ENCODE measurements around the gene PRAMEF13. TPM values are rescaled to one million over a fixed set of nuclear protein-coding genes. Genes with fewer than 3 reads are reported as not detected.
"Not testable (repeated sequence)": the region's sequence is repeated elsewhere in the genome, so short reads cannot be mapped to it uniquely, and the experiment has no call there.

Gene PRAMEF13, protein sequence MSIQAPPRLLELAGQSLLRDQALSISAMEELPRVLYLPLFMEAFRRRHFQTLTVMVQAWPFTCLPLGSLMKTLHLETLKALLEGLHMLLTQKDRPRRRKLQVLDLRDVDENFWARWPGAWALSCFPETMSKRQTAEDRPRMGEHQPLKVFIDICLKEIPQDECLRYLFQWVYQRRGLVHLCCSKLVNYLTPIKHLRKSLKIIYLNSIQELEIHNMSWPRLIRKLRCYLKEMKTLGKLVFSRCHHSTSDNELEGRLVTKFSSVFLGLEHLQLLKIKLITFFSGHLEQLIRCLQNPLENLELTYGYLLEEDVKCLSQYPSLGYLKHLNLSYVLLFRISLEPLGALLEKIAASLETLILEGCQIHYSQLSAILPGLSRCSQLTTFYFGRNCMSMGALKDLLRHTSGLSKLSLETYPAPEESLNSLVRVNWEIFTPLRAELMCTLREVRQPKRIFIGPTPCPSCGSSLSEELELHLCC
- total RNA-seq: not detected
- not detected for polyA plus RNA-seq

- not testable (repeated sequence) for H3K27ac ChIP-seq (ENCODE audit: low read depth in 1 of 2, low read length in 2 of 2); H3K9ac ChIP-seq (ENCODE audit: low read depth in 1 of 2, low read length in 2 of 2); H3K27me3 ChIP-seq (ENCODE audit: control insufficient read depth in 4 of 4, insufficient read depth in 4 of 4, low read length in 3 of 4); H3K9me3 ChIP-seq (ENCODE audit: control insufficient read depth in 4 of 4, low read length in 3 of 4); DNase-seq (ENCODE audit: low spot score); H3K4me1 ChIP-seq (ENCODE audit: control insufficient read depth in 4 of 4, insufficient read depth in 4 of 4, low read length in 3 of 4); H3K4me3 ChIP-seq (ENCODE audit: low read depth in 1 of 3, low read length in 3 of 3); H3K36me3 ChIP-seq (ENCODE audit: control insufficient read depth in 4 of 4, insufficient read depth in 3 of 4, low read depth in 1 of 4, low read length in 3 of 4)
- 70% methylated on average over 2 of the region's 5 CpGs for WGBS
Measured at GRCh38 chr1:13201309-13201708, at the start of gene PRAMEF13. PRAMEF13 (minus strand) TSS chr1:13201409; CDS start chr1:13199589, 1,820 bp downstream.

DNA sequence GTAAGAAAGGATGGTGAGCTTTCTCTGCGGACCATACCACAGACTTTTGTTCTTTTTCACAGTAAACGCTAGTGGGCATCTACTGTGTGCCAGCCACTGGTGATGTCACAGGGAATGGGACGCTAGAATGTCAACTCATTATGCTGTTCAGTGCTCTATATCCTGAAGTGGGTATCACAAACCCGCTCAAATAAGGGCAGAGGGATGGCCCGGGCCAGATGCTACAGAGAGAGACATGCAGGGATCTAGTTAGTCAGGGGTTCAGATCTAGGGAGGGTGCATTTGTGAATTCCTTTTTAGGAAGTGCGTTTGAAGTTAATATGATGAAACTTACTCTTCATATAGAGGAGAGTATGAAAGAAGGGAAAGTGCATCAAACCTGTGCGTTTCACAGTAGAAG is 45.9 kb upstream of the PRAMEF13 start:
- not testable (repeated sequence) for DNase-seq (ENCODE audit: low spot score); H3K9me3 ChIP-seq (ENCODE audit: control insufficient read depth in 4 of 4, low read length in 3 of 4)

DNA sequence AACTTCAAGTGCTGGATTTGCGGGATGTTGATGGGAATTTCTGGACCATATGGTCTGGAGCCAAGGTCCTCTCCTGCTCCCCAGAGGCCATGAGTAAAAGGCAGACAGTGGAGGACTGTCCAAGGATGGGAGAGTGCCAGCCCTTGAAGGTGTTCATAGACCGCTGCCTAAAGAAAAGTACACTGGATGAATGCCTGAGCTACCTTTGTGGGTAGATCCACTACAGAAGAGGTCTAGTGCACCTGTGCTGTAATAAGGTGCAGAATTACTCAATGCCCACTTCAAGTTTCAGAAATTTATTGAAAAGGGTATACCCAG is 45.3 kb upstream of the PRAMEF13 start:
- not testable (repeated sequence) for H3K27me3 ChIP-seq (ENCODE audit: control insufficient read depth in 4 of 4, insufficient read depth in 4 of 4, low read length in 3 of 4); DNase-seq (ENCODE audit: low spot score); H3K4me1 ChIP-seq (ENCODE audit: control insufficient read depth in 4 of 4, insufficient read depth in 4 of 4, low read length in 3 of 4)

More for the DNA sequence above, 45.9 kb upstream of the PRAMEF13 start:
- H3K27me3 ChIP-seq (ENCODE audit: control insufficient read depth in 4 of 4, insufficient read depth in 4 of 4, low read length in 3 of 4); H3K4me1 ChIP-seq (ENCODE audit: control insufficient read depth in 4 of 4, insufficient read depth in 4 of 4, low read length in 3 of 4); H3K27ac ChIP-seq (ENCODE audit: low read depth in 1 of 2, low read length in 2 of 2); H3K9ac ChIP-seq (ENCODE audit: low read depth in 1 of 2, low read length in 2 of 2); H3K36me3 ChIP-seq (ENCODE audit: control insufficient read depth in 4 of 4, insufficient read depth in 3 of 4, low read depth in 1 of 4, low read length in 3 of 4); H3K4me3 ChIP-seq (ENCODE audit: low read depth in 1 of 3, low read length in 3 of 3): not testable (repeated sequence)
- 71% methylated on average over 6 of the region's 7 CpGs for WGBS

GRCh38 chr1:13245841-13246553 is 44.8 kb upstream of the PRAMEF13 start:
- not testable (repeated sequence) for H3K27me3 ChIP-seq (ENCODE audit: control insufficient read depth in 4 of 4, insufficient read depth in 4 of 4, low read length in 3 of 4); H3K9ac ChIP-seq (ENCODE audit: low read depth in 1 of 2, low read length in 2 of 2); DNase-seq (ENCODE audit: low spot score); H3K36me3 ChIP-seq (ENCODE audit: control insufficient read depth in 4 of 4, insufficient read depth in 3 of 4, low read depth in 1 of 4, low read length in 3 of 4); H3K27ac ChIP-seq (ENCODE audit: low read depth in 1 of 2, low read length in 2 of 2); H3K4me3 ChIP-seq (ENCODE audit: low read depth in 1 of 3, low read length in 3 of 3); H3K4me1 ChIP-seq (ENCODE audit: control insufficient read depth in 4 of 4, insufficient read depth in 4 of 4, low read length in 3 of 4); H3K9me3 ChIP-seq (ENCODE audit: control insufficient read depth in 4 of 4, low read length in 3 of 4)
- 80% methylated on average over 5 of the region's 5 CpGs for WGBS

More for the DNA sequence above, 45.3 kb upstream of the PRAMEF13 start:
- WGBS: 86% methylated on average over 2 of the region's 2 CpGs
- H3K4me3 ChIP-seq (ENCODE audit: low read depth in 1 of 3, low read length in 3 of 3); H3K9me3 ChIP-seq (ENCODE audit: control insufficient read depth in 4 of 4, low read length in 3 of 4); H3K27ac ChIP-seq (ENCODE audit: low read depth in 1 of 2, low read length in 2 of 2); H3K36me3 ChIP-seq (ENCODE audit: control insufficient read depth in 4 of 4, insufficient read depth in 3 of 4, low read depth in 1 of 4, low read length in 3 of 4); H3K9ac ChIP-seq (ENCODE audit: low read depth in 1 of 2, low read length in 2 of 2): not testable (repeated sequence)

GRCh38 chr1:13243536-13244263 is 42.5 kb upstream of the PRAMEF13 start:
- not testable (repeated sequence) for H3K4me1 ChIP-seq (ENCODE audit: control insufficient read depth in 4 of 4, insufficient read depth in 4 of 4, low read length in 3 of 4); H3K4me3 ChIP-seq (ENCODE audit: low read depth in 1 of 3, low read length in 3 of 3); H3K27me3 ChIP-seq (ENCODE audit: control insufficient read depth in 4 of 4, insufficient read depth in 4 of 4, low read length in 3 of 4); H3K9me3 ChIP-seq (ENCODE audit: control insufficient read depth in 4 of 4, low read length in 3 of 4); H3K9ac ChIP-seq (ENCODE audit: low read depth in 1 of 2, low read length in 2 of 2); H3K27ac ChIP-seq (ENCODE audit: low read depth in 1 of 2, low read length in 2 of 2); DNase-seq (ENCODE audit: low spot score); H3K36me3 ChIP-seq (ENCODE audit: control insufficient read depth in 4 of 4, insufficient read depth in 3 of 4, low read depth in 1 of 4, low read length in 3 of 4)
- 86% methylated on average over 9 of the region's 9 CpGs for WGBS

DNA sequence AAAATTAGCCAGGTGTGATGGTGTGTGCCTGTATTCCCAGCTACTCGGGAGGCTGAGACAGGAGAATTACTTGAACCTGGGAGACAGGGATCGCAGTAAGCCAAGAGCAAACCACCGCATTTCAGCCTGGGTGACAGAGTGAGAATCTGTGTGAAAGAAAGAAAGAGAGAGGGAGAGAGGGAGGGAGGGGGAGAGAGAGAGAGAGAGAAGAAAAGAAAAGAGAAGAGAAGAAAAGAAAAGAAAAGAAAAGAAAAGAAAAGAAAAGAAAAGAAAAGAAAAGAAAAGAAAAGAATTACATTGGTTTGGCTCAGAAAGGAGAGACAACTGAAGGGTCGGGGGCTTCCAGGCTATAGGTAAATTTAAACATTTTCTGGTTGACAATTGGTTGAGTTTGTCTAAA is 38.4 kb upstream of the PRAMEF13 start:
- 85% methylated on average over 4 of the region's 4 CpGs for WGBS
- H3K4me1 ChIP-seq (ENCODE audit: control insufficient read depth in 4 of 4, insufficient read depth in 4 of 4, low read length in 3 of 4); H3K9ac ChIP-seq (ENCODE audit: low read depth in 1 of 2, low read length in 2 of 2): not testable (repeated sequence)

GRCh38 chr1:13237572-13237971 is 36.4 kb upstream of the PRAMEF13 start:
- H3K27ac ChIP-seq (ENCODE audit: low read depth in 1 of 2, low read length in 2 of 2); H3K4me3 ChIP-seq (ENCODE audit: low read depth in 1 of 3, low read length in 3 of 3); H3K9ac ChIP-seq (ENCODE audit: low read depth in 1 of 2, low read length in 2 of 2); H3K9me3 ChIP-seq (ENCODE audit: control insufficient read depth in 4 of 4, low read length in 3 of 4); H3K27me3 ChIP-seq (ENCODE audit: control insufficient read depth in 4 of 4, insufficient read depth in 4 of 4, low read length in 3 of 4); DNase-seq (ENCODE audit: low spot score); H3K36me3 ChIP-seq (ENCODE audit: control insufficient read depth in 4 of 4, insufficient read depth in 3 of 4, low read depth in 1 of 4, low read length in 3 of 4): not testable (repeated sequence)
- H3K4me1 ChIP-seq (ENCODE audit: control insufficient read depth in 4 of 4, insufficient read depth in 4 of 4, low read length in 3 of 4): peaks cover 0 to 10% (median 2%) of the 10 kb centered on the region in 4 donors
- WGBS: 81% methylated on average over 4 of the region's 4 CpGs

More for the DNA sequence above, 38.4 kb upstream of the PRAMEF13 start:
- not testable (repeated sequence) for H3K27me3 ChIP-seq (ENCODE audit: control insufficient read depth in 4 of 4, insufficient read depth in 4 of 4, low read length in 3 of 4); H3K27ac ChIP-seq (ENCODE audit: low read depth in 1 of 2, low read length in 2 of 2); H3K36me3 ChIP-seq (ENCODE audit: control insufficient read depth in 4 of 4, insufficient read depth in 3 of 4, low read depth in 1 of 4, low read length in 3 of 4); H3K4me3 ChIP-seq (ENCODE audit: low read depth in 1 of 3, low read length in 3 of 3); H3K9me3 ChIP-seq (ENCODE audit: control insufficient read depth in 4 of 4, low read length in 3 of 4); DNase-seq (ENCODE audit: low spot score)
